ENCODE data around the gene ST6GALNAC2. TPM values are rescaled to one million over a fixed set of nuclear protein-coding genes. Genes with fewer than 3 reads are reported as not detected.

The ST6GALNAC2 gene
- total RNA-seq, 1 donor from 2014 or later = not detected

DNA sequence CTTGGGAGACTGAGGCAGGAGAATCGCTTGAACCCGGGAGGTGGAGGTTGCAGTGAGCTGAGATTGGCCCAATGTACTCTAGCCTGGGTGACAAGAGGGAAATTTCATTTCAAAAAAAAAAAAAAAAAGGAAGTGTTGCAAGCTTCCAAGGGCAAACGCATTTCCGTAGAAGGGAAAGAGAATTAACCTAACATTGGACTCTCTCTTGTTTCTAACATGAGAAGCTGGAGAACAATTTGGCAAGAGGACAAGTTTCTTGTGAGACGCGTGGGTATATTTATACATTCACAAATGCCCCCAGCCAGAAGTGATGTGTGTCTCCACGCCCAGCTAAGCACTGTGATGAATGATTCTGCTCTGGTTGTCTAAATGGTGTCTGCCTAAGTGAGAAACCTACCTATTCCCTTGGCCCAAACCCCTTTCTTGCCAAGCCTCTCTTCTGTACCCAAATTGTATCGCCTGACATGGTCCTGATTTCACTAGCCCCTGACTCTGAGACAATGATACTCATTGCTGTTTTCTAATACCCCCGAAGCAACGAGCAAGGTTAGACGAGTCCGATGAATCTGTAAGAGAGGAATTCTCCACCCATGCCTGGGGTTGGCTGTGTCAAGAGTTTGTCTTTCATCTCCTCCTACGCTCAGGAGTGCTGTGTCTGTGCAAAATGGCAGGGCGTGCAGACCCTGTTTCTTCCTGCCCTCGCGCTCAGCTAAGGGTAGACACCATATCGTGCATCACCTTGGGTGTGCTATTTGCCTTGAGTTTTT lies 14.2 kb upstream of the ST6GALNAC2 start:
- intact Hi-C loops (cut with micrococcal nuclease) = no loop called here

DNA sequence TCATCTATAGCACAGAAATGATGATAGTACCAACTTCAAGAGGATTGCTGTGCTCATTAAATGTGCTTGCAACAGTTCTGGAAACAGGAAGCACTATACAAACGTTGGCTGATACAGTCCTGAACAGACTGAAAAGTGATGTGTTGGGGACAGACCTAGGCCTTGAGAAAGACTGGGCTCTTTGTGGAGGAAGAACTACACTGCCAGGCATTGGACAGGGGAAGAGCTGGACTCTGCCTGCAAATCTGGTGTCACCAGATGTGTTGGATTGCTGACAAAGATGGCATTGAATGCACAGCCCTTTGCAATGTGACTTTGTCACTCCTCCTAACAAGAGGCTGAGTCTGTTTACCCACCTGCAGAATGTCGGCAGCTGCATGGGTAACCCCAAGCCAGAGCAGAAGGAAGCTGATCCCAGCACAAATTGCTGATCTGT lies 12.4 kb upstream of the ST6GALNAC2 start:
- intact Hi-C loops (cut with micrococcal nuclease) = no loop called here

DNA sequence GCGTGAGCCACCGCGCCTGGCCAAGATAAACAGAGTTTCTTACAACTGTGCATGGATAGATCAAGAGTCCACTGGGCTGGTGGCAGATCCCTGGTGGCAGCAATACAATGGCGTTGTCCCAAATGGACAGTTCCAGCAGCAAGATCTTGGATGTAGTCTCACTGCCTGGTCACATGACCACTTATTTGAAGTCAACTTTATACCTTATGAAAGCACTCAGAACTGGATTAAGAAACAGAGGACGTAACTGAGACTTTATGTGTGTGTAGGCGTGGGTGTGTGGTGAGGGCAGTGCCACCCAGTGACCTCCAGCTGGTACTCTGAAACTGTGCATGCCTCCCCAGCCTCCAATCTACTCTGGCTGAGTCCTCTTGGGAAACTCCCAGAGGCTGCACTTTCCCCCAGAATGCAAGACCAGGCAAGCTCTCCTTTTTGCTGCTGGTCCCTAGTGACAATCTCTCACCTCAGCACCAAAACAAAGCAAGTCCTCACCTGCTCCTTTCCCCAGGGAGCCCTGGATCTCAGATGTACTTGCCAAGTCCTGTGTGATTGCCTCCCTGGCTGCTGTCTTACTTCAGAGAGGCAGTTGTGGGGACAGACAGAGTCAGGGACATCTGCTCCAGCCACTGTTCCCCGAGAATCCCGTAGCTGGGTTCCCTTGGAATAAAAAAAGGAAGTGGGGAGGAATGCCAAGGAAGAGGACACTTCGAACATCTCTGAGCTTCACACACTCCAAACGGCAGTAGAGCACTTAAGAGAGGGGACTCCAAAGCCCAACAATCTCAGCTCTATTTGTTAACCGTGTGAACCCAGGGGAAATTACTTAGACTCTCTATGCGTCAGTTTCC lies 11.7 kb upstream of the ST6GALNAC2 start:
- intact Hi-C loops (cut with micrococcal nuclease) = no loop called here

DNA sequence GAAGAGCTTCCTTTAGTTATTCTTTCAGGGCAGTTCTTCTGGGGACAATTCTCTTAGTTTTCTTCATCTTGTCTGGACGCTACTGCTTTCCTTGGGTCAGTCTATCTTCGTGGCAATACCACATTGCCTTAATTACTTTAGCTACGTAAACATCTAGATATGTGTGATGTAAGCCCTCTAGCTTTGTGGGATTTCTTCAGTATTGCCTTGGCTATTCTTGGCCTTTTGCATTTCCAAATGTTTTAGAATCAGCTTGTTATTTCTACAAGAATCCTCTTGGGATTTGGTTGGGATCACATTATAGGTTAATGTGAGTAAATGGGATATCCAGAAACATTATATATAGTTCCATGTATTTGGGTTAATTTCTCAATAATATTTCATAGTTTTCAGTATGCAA lies 9.0 kb upstream of the ST6GALNAC2 start:
- intact Hi-C loops (cut with micrococcal nuclease) = no loop called here

DNA sequence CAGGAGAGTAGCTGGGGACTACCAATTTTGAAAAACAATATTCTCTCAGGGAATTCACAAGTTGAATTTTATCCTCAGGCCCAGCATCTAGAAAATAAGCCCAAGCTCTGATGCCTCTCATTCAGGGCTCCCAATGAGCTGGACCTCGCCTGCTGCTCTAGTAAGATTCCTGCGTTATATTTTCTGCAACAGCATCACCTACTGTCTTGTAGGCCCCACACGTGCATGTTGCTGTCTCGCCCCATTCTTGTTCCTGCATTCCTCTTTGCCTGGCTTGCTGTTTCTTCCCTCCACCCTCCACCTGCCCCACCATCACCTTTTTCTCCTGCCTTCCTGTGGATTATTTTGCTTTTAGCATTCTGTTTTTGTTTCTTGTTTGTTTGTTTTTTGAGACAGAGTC lies 8.3 kb upstream of the ST6GALNAC2 start:
- intact Hi-C loops (cut with micrococcal nuclease) = no loop called here

DNA sequence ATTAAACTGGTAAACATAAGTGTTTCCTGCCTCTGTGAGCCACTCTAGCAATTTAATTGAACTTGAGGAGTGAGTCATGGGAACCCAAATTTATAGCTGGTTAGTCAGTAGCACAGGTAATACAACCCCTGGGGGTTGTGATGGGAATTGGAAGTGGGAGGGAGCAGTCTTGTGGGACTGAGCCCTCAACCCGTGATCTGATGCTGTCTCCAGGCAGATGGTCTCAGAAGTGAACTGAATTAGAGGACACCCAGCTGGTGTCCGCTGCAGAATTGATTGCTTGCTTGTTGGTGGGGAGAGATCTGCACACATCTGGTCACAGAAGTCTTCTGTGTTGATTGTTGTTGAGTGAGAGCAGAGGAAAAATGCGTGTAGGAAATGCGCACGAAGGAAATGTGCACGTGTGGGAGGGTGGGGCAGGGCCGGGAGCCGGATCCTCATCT lies 7.7 kb upstream of the ST6GALNAC2 start:
- intact Hi-C loops (cut with micrococcal nuclease) = no loop called here

DNA sequence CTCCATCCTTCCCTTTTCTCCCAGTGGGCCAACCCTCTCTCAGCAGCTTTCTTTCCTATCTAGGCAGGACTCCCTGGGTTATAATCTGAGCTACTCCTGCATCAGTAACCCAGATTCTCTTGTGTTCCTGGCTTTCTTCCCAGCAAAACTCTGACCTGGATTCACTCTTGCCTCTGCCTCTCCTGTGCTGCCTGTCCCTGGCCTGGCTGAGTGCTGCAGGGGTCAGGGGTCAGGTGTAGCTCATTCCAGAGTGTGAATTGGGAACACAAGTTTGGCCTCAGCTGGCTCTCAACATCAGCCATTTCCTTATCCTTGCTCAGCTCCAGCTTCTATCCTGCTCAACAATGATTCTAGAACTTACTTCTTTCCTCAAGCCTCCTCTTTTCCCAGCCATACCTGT lies 2.5 kb upstream of the ST6GALNAC2 start:
- intact Hi-C loops (cut with micrococcal nuclease) = no loop called here

DNA sequence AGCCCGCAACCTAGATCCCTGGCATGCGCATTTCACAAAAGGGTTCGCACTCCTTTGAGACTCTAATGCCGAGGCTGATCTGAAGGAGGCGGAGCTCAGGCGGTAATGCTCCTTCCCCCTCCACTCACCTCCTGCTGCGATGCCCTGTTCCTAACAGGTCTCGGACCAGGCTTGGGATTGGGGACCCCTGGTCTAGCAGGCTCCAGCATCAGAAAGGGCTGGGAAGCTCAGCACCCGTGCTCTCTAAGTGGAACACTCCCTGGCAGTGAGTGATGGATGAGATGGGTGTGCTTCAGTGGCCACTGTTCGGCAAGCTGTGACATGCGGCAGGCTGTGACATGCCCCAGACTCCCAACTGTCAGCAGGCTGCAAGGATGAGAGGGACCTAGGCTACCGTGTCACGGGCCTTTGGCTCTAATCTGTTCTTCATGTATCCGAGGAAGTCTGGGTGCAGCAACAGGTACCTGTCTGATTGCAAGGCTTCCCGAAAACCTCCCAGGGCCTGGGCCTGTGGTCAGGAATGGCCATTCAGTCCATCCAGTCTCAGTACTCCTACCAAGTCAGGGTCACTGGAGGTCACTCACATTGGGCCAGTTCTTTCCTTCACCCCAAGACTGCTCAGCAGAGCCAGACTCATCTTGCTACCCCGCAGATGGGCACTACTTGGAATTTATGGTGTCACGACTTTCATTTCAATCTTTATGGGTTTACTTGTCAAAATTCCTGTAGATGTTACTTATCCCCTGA lies 1.3 kb upstream of the ST6GALNAC2 start:
- intact Hi-C loops (cut with micrococcal nuclease) = no loop called here

DNA sequence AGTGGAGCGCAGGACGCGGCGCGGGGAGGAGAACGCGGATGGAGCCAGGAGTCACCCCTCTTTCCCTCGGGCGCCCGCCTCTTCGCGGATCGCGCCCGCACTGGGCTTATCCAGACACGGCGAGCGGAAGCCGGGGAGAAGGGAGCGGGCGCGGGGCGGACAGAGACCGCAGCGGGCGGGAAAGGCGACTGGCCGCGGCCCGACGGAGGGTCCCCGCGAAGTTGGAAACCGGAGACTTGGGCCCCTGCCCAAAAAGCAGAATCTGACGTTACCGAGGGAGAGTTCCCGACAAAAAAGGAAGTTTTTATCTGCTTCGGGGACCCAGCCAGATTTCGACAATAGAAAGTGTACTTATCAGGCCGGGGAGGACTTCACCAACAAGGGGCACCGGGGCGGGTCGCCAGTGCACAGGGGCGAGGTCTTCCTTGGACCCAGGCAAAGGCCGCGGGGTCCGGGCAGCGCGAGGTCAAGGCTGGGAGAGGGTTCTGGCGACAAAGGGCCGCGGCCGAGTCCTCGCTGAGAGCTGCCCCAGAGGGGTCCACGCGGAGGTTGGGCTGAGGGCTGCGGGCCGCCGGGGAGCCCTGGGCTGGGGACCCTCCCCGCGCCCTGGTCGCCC lies 519 bp downstream of the ST6GALNAC2 start:
- intact Hi-C loops (cut with micrococcal nuclease) = no loop called here

DNA sequence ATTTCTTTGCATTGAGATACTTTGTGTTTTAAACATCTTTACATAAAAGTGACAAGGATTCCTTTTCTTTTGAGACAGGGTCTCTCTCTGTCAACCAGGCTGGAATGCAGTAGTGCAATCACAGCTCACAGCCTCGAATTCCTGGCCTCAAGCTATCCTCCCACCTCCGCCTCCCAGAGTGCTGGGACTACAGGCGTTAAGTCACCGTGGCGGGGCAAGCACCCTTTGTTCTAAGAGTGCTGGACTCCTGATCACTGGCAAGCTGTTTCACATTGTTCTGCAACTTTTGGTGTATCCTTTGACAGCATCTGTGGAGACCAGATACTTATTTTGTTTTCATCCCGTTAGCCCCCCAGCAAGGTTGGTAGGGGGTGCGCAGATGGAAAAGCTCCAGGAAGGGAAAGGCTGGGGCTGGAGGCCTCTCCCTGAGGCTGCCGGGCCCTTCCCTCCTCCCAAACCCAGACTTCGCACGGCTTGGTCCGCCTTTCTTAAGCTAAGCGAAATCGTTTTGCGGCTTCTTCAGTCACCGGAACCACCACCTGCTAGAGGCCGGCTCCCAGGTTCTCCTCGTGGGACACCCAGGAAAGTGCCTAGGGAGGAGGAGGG lies 1.1 kb downstream of the ST6GALNAC2 start:
- intact Hi-C loops (cut with micrococcal nuclease) = no loop called here

DNA sequence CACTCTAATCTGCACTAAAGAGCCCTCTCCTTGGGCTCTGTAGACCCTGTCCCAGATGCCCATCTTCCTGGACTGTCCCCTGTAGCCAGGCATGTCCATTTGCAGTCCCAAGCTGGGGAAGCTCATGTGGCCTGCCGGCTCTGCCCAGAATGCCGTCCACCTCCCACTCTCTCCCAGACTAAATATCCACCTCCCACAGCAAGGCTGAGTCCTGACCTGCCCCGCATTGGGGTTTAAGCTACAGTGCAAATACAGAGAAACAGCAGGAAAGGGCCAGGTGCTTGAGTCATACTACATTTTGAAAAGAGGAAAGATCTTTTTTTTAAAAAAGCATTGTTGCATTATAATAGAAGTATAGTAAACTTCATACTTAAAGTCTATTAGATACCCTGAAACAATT lies 3.0 kb downstream of the ST6GALNAC2 start:
- intact Hi-C loops (cut with micrococcal nuclease) = no loop called here

DNA sequence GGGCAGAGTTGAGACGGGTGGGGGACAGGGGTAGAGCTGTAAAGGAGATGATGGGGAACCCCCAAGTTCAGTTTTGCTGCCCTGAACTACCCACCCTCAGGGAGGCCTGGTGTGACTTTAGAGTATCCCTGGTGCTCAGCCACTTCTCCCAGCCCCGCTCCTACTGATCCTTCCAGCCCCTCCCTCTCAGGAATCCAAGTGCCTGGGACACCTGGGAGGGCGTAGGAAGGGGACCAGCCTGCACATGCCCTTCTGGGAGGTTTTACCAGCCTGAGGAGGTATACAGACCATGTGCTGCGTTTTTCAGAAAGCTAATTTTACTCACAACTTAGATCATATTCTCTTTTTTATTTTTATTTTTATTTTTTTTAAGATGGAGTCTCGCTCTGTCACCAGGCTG lies 4.1 kb downstream of the ST6GALNAC2 start:
- intact Hi-C loops (cut with micrococcal nuclease) = no loop called here

DNA sequence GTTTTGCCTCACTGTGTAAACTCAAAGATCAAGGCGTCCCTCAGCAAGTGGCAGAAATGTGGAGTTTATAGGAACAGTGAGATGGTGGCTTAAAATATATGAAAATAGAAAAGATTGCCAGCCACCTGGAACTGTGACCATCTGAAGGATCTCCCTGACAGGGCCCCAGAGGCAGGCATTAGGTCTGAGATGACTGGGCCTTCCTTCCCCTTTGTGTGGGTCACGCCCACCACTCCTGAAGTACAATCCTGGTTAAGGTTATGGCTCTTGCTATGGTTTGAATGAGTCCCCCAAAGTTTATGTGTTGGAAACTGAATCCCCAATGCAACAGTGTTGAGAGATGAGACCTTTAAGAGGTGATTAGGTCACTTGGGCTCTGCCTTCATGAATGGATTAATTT lies 6.4 kb downstream of the ST6GALNAC2 start:
- intact Hi-C loops (cut with micrococcal nuclease) = no loop called here

DNA sequence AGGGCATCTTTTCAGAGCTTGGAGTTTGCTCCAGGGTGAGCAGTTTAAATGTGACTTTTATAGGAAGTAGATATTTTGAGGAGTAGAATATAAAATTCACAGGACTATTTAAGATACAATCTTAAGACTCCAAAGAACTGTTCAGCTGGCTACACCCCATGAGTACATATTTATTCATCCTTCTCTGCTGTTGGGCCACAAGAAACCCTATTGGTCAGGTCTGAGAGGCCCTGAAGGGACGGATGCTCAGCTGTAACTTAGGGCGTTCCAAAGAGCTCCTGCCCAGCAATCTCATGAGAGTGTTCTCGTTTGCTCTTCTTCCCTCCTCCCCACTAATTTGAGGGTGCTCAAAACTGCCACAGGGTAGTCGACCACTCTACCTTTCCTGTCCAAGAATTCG lies 7.3 kb downstream of the ST6GALNAC2 start:
- intact Hi-C loops (cut with micrococcal nuclease) = no loop called here

DNA sequence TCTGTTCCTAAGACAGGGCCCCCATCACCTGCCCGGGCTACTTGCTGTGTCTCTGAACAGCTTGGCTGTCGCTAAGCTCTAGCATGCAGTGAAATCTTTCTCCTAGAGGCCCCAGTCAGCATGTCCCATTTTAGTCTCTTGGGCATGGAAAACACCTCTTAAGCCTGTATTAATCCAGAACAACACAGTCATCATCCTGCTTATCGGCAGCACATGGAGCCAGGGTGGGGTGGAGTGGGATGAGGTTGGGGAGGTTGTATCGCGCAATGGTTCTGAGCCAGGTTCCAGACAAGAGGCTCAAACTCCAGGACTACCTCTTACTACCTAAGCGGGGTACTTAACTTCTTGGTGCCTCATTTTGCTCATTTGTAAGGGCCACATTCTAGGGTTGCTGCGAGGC lies 7.8 kb downstream of the ST6GALNAC2 start:
- intact Hi-C loops (cut with micrococcal nuclease) = no loop called here

DNA sequence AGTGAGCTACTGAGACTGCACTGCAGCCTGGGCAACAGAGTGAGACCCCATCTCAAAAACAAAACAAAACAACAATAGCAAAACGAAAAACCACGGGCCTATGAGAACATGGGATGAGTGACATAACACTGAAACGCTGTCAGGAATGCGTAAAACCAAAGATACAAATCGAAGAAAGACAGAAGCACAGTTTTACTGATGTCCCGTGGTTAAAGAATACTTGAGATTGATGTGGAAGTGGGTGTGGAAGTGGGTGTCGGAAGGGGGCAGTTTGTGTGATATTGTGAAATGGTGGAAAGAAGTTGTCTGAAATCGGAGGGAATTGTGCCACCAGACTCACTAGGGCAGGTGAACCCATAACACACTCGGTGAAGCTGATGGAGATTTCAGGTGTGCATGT lies 9.5 kb downstream of the ST6GALNAC2 start:
- intact Hi-C loops (cut with micrococcal nuclease) = no loop called here

DNA sequence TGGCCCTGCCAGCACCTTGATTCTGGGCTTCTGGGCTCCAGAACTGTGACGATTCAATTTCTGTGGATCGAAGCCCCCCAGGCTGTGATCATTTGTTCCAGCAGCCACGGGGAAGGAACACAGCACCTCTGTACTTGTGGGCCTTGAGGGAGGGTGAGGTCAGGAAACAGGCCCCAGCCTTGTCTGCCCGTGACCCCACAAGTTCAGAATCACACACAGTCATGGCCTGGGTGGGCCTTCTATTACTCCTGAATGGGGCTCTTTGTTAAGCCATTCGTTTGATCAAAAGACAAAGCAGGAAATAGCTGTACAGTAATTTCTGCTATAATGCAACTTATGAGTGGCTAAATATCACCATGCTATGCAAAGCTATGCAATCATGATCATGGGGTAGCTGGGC lies 10.1 kb downstream of the ST6GALNAC2 start:
- intact Hi-C loops (cut with micrococcal nuclease) = no loop called here

DNA sequence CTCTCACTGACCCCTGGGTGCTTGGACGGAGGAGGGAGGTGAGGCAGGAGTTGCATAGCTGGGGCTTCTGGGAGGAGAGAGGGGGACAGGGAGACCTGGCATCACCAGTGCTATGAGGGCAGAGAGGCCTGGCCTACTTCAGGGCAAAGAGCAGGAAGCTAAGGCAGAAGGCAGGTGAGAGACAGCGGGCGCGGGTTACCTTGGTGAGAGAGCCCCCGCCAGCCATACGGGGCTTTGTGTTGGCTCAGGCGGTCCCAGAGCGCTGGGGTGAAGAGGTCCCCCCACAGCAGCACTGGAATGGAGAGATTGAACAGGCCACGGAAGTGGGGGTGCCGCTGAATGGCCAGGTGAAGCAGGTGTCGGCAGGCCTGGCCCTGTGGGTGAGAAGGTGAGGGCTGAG lies 11.5 kb downstream of the ST6GALNAC2 start:
- intact Hi-C loops (cut with micrococcal nuclease) = no loop called here

DNA sequence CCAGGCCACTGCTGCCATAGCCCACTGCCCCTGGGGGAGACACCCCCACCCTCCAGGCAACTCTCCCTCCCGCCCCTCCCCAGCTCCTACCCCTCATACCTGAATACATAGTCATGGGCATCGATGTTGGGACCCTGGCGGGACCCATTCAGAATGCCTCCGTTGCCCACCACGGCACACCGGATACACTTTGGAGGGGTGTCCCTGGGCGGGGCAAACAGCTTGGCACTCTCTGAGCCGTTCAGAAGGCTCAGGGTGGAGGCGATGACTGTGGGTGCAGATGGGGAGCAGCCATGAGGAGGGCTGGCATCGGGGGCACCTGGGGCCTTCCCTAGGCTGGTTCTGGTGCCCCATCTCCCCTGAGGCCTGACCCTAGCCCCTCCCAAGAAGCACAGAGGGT lies 12.6 kb downstream of the ST6GALNAC2 start:
- intact Hi-C loops (cut with micrococcal nuclease) = no loop called here

DNA sequence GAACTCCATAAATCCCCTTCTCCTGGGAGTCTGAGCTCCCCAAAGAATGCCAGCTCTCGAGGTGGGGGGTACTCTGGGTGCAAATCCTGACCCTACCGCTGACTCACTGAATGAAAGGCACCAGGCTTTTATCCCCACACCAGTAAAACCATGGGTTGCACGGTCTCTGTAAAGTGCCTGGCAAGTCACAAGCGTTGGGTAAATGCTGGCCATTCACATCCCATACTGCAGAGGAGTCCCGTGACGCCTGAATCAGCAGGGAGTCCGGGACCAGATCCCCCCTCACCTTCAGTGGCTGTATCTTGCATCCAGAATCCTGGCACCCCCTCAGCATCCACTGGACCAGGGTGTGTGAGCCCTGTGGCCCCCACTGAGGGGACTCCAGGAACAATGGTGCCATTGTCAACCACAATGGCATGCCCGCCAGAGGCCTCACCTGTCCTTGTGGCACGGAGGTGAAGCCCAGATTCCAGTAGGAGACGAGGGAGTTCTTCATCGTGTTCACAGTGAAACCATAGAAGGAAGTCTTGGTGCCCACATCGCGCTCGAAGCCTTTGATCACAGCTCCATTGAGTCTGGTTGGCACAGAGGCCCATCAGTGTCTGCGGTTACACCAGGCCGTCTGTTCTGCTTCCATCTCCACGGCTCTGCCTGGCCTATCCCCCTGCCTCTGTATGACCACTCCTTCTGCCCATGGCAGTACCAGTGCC lies 13.3 kb downstream of the ST6GALNAC2 start:
- intact Hi-C loops (cut with micrococcal nuclease) = no loop called here

Data from T-helper 2 cell treated with Interferon-gamma antibody and Interleukin-4, amounts not matched to agents 100 ng/mL and 5 ng/mL, for 36 hours (primary cell).